GM21360 (cell line): Measurements from ENCODE around the gene MYH9.

ENCODE experiments used
- ATAC-seq: cut with Tn5 transposase; IDR thresholded peaks from one replicate; pipeline ENCODE4 v1.9.1; 2021; ENCODE audit warnings: mild to moderate bottlenecking, moderate library complexity; ENCODE audit not compliant: unreplicated experiment

Gene MYH9

DNA sequence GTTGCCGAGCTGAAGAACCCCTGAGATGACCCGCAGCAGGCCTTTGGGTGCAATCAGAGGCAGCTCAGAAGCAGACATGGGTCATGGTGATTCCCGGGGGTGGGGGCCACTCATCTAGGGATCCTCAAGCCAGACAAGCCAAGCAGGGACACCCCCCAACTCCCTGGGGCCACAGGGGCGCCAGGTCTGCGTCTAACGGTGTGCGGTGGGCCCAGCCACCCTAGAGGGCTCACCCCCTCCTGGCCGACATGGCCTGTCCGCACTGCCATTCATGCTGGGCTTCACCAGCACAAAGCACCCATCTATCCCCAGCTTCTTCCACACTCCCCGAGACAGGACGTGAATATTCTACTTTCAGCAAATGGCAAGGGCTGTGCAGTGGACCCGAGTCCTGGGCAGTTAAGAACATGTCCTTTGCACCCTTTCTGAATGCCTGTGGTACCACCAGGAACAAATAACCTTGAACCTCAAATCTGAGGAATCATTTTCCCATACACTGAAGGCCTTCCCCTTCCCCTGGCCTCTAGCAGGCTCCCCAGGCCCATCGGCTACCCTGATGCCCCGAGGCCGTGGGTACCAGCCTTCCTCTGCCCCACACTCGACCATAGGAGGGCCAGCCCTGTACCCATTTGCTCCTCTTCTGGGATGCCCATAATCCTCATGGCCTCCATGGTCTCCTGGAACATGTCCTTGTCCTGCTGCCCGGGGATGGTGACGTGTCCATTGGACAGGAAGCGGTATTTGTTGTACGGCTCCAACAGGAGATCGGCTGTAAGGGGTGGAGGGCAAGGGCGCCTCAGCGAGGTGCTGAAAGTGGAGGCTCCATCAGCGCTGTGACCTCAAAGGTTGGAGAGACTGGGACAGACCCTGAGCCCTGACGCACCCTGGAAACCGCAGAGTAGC is 67.9 kb downstream of the MYH9 start:
- no peak for ATAC-seq

GRCh38 chr22:36318442-36318841 is 69.3 kb downstream of the MYH9 start:
- ATAC-seq, result no peak

DNA sequence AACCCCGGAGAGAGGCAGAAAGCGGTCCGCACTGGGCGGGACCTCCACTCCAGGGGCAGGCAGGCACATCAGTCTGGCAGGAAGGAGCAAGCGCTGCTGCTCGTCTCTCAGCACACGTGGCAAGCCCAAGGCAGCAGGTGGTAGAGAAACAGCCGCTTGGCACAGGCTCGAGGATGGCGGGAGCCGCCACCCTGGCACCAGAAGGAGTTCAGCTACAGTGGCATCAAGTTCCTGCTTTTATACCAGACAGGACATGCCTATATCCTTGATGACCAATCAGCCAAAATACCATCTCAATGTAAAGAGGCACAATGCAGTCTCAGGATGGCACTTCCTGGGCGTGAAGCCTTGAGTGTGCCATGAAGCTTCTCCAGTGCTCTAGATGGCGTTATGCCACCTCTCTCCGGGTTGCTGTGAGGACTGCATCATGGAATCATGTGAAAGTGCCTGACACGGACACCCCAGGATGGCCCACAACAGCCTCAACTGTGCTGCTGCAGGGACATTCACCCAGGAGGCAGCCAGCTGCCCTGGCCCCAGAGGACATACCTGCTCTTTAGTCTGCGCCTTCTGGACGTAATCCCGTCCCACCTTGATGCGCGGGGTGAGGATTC is 70.0 kb downstream of the MYH9 start:
- no peak for ATAC-seq

GRCh38 chr22:36316419-36316818 is 71.3 kb downstream of the MYH9 start:
- ATAC-seq, result no peak

DNA sequence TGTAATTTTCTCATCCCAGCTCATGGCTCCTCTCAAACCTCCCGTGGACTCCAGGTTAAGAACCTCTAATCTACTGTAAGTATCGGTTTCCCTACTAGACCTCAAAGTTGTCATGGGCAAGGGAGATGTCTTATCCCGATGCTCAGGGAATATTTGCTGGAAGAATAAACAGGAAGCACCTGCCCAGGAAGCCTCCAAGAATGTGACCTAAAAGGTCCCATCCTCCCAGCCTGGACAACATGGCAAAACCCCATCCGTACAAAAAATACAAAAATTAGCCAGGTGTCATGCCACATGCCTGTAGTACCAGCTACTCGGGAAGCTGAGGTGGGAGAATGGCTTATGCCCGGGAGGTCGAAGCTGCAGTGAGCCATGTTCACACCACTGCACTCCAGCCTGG is 72.4 kb downstream of the MYH9 start:
- ATAC-seq, result no peak

GRCh38 chr22:36311386-36312085 is 76.2 kb downstream of the MYH9 start:
- ATAC-seq, result no peak

GRCh38 chr22:36308880-36309279 is 78.9 kb downstream of the MYH9 start:
- no peak for ATAC-seq

- ATAC-seq, result no peak
Measured at GRCh38 chr22:36306227-36306626, 81.5 kb downstream of the MYH9 start.

DNA sequence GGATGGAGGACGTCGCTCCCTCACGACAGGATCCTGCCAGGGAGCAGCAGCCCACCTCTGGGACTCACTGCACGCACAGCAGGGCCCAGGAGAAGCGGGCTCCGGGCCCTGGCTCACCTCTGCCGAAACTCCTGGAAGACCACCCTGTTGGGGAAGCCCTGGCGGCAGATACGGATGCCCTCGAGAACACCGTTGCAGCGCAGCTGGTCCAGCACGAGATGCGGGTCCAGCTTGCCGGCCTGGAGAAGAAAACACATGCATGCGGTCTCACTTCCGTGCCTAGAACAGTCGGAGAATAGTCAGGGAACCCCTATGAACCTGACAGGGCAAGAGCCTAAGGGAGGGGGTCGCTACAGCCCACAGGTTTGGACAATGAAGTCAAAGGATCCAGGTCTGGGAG is 82.0 kb downstream of the MYH9 start:
- ATAC-seq, result no peak

GRCh38 chr22:36304429-36304828 is 83.3 kb downstream of the MYH9 start:
- ATAC-seq, result no peak

- ATAC-seq, result no peak
Measured at GRCh38 chr22:36303874-36304273, 83.9 kb downstream of the MYH9 start.

GRCh38 chr22:36303115-36303467 is 84.7 kb downstream of the MYH9 start:
- ATAC-seq, result no peak

- no peak for ATAC-seq
Measured at GRCh38 chr22:36302439-36303114, 85.2 kb downstream of the MYH9 start.

DNA sequence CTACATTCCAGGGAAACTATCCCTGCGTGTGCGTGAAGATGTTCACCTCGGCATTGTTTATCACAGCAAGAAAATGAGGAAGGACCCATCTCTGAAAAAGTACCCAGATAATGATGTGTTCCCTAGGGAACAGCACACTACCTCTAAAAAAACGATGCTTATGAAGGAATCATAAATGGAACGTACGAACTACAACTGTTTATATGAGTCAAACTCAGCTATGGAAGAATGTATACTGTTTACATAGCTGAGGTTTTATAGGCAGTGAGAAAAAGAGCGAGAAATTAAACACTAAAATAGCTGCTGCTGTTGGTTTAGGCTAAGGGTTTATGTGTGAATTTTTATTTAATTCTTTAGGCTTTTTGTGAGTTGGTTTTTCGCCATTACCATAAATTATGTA is 85.9 kb downstream of the MYH9 start:
- ATAC-seq, result no peak

DNA sequence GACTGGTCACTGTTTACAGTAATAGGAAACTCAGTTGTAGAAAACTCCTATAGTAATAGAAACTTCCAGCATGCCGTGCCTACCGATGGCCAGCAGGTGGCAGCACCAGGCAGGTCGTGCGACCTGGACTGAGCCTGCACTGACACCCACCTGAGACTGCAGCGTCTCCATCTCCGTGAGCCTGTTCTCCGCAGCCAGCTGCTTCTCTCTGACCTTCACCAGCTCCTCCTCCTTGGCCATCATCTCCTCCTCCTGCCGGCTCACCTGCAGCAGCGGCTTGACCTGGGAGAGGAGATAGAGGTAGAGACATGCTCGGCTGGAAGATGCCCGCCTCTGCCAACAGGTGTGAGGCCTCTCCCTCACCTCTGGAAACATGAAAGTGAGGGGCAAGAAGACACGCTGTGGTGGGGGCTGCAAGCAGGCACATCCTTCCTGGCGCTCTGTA is 86.4 kb downstream of the MYH9 start:
- no peak for ATAC-seq

- ATAC-seq, result no peak
Measured at GRCh38 chr22:36300396-36301212, 87.2 kb downstream of the MYH9 start.

- no peak for ATAC-seq
Measured at GRCh38 chr22:36299911-36300310, 87.9 kb downstream of the MYH9 start.

GRCh38 chr22:36299295-36299694 is 88.5 kb downstream of the MYH9 start:
- no peak for ATAC-seq

- no peak for ATAC-seq
Measured at GRCh38 chr22:36298601-36299000, 89.2 kb downstream of the MYH9 start.

- no peak for ATAC-seq
Measured at GRCh38 chr22:36298118-36298517, 89.6 kb downstream of the MYH9 start.
